Nephron progenitor cell (in vitro differentiated cells): ENCODE data around the gene KCNA10.

ENCODE experiments used
- DNase-seq: peaks from one replicate; pipeline ENCODE4 v3.0.0; 2021
- H3K27ac Mint-ChIP-seq: 2 replicates; pipeline ENCODE4 v1.8.0; 2021; ENCODE audit warnings: mild to moderate bottlenecking, moderate library complexity, mixed read lengths
- H3K27me3 Mint-ChIP-seq: 2 replicates; pipeline ENCODE4 v1.8.0; 2021; ENCODE audit warnings: mild to moderate bottlenecking, low read depth, mixed read lengths; ENCODE audit not compliant: poor library complexity
- H3K36me3 Mint-ChIP-seq: 2 replicates; pipeline ENCODE4 v1.8.0; 2021; ENCODE audit warnings: low read depth, mixed read lengths
- H3K4me1 Mint-ChIP-seq: 2 replicates; pipeline ENCODE4 v1.8.0; 2021; ENCODE audit warnings: mixed read lengths
- H3K4me3 Mint-ChIP-seq: 2 replicates; pipeline ENCODE4 v1.8.0; 2021; ENCODE audit warnings: mild to moderate bottlenecking, moderate library complexity, mixed read lengths
- H3K9me3 Mint-ChIP-seq: 2 replicates; pipeline ENCODE4 v1.8.0; 2021; ENCODE audit warnings: mild to moderate bottlenecking, moderate library complexity, mixed read lengths
- TF ChIP-seq, protein P1 (sequence below): fragments of 200-600 bp; sonication (generic); IDR thresholded peaks from 2 replicates; pipeline ENCODE4 v1.5.0; 2021; ENCODE audit warnings: antibody characterized with exemption

The KCNA10 gene

DNA sequence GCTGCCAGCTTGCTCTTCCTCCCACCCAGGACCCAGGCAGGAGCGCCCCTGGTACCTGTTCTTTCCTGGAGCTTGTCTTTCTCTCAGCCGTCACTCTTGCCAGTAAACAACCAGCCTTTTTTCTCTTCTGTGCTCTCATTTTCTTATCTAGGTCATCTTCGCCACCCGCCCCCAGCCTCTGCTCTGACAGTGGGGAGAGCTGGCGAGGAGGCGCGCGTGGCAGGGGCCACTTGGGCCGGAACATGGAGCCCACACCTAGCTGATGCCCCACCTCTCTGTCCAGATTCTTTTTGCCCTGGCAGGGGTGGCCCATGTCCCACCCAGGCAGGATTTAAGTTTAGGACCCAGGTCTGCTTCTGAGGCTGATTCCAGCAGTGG, 35.7 kb downstream of the KCNA10 start:
- peaks cover 24% of the 10 kb centered on the region for H3K4me1 Mint-ChIP-seq
- TF ChIP-seq, protein P1, sequence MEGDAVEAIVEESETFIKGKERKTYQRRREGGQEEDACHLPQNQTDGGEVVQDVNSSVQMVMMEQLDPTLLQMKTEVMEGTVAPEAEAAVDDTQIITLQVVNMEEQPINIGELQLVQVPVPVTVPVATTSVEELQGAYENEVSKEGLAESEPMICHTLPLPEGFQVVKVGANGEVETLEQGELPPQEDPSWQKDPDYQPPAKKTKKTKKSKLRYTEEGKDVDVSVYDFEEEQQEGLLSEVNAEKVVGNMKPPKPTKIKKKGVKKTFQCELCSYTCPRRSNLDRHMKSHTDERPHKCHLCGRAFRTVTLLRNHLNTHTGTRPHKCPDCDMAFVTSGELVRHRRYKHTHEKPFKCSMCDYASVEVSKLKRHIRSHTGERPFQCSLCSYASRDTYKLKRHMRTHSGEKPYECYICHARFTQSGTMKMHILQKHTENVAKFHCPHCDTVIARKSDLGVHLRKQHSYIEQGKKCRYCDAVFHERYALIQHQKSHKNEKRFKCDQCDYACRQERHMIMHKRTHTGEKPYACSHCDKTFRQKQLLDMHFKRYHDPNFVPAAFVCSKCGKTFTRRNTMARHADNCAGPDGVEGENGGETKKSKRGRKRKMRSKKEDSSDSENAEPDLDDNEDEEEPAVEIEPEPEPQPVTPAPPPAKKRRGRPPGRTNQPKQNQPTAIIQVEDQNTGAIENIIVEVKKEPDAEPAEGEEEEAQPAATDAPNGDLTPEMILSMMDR = no peak
- no peak overlapping the region for H3K4me3 Mint-ChIP-seq
- H3K27me3 Mint-ChIP-seq = peaks cover 51% of the 10 kb centered on the region
- no peaks in the 10 kb centered on the region for H3K9me3 Mint-ChIP-seq
- H3K36me3 Mint-ChIP-seq = no peaks in the 10 kb centered on the region
- no peak for DNase-seq
- no peak overlapping the region for H3K27ac Mint-ChIP-seq

DNA sequence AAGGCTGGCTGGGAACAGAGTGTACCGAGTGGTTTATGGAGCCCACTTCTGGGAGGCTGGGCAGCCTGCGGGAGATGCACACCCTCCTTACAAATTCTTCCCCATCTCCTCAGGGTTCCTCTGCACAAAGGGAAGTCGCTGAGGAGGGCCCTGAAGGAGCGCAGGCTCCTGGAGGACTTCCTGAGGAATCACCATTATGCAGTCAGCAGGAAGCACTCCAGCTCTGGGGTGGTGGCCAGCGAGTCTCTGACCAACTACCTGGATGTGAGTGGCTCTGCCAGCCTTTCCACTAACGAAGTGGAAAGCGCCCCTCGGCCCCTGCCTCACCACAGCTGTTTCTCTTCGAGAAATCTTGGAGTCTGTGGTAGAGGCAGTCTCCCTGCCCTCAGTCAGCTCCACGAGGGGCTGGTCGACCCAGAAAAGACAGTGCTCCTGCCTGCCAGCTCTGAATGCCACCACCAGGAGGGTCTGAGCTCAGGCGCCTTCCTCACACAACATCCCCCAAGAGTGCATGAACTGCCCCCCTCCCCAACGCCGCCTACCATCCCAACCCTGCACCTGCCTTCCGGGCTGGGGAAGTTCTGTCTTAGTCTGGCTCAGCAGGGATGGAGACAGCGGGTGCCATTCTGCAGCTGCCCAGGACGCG, 36.2 kb downstream of the KCNA10 start:
- Mint-ChIP-seq H3K4me3 (no peak overlapping the region), H3K36me3 (no peaks in the 10 kb centered on the region), H3K27me3 (peaks cover 50% of the 10 kb centered on the region), H3K27ac (no peak overlapping the region), H3K9me3 (no peaks in the 10 kb centered on the region), H3K4me1 (peaks cover 22% of the 10 kb centered on the region)
- TF ChIP-seq, protein P1 = no peak
- no peak for DNase-seq

DNA sequence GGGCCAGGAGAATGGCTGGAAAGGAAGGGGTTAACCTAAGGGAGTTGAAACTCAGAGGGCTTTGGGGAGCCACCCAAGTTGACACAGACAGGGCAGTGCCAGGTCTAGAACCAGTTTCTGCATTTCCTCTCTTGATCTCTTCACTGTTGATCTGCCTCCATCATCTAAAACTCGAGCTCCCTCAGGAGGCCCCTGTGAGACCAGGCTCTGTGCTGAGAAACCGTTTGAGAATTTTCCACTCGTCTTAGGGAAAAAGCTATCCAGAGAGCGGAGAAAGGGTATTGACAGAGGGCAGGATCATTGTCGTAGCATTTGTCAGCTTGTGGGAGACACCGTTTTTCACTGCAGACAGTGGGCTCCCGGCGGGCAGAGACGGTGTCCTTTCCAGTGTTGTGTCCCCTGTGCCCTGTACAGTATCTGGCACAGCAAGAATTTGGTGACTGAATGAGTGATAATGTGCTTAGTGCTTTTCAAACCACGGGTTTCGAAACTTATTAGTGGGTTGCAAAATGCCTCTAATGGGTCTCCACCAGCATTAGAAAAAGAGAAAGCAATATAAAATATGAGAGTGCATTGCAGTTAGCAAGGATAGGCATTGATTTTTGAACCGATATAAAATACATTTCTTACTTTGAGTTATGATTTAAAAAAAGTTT, 36.9 kb downstream of the KCNA10 start:
- H3K4me1 Mint-ChIP-seq = peaks cover 18% of the 10 kb centered on the region
- TF ChIP-seq, protein P1 = no peak
- peaks cover 46% of the 10 kb centered on the region for H3K27me3 Mint-ChIP-seq
- H3K9me3 Mint-ChIP-seq = no peaks in the 10 kb centered on the region
- no peaks in the 10 kb centered on the region for H3K36me3 Mint-ChIP-seq
- no peak for DNase-seq
- H3K4me3 Mint-ChIP-seq = no peak overlapping the region
- H3K27ac Mint-ChIP-seq = peak overlapping the region; percentile 62

DNA sequence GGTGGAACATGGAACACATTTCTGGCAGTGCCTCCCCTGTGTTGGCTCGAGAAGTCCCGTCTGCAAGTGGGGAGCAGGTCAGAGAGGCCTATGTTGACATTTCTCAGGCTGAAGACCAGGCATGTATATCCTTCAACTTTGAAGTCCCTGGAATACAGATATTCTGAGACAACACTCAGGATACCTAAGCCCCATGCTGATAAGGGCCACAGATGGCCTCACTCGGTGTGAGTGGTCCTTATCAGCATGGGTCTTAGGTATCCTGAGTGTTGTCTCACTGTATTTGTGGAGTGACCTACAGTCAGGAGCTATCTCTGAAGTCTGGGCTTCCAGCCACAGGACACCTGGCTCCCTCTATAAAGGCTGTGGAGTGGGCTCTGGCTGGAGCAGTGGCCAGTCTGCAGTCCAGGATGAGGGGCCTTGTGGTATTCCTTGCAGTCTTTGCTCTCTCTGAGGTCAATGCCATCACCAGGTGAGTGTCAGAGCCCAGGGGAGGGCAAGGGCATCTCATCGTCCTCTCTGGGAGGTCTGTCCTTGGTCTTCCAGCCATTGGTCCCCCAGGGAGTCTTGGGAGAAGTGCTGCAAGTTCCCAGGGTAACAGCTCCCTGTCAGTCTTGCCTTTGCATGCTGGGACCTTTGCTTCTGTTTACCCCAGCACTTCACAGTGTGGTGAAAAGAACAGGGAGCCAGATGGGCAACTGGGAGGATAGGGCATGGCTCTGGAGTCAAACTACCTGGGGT, 38.4 kb downstream of the KCNA10 start:
- TF ChIP-seq, protein P1 = no peak
- H3K4me1 Mint-ChIP-seq = peaks cover 18% of the 10 kb centered on the region
- peaks cover 35% of the 10 kb centered on the region for H3K27me3 Mint-ChIP-seq
- H3K9me3 Mint-ChIP-seq = no peaks in the 10 kb centered on the region
- H3K27ac Mint-ChIP-seq = no peak overlapping the region
- H3K4me3 Mint-ChIP-seq = no peak overlapping the region
- DNase-seq = no peak
- H3K36me3 Mint-ChIP-seq = no peaks in the 10 kb centered on the region

DNA sequence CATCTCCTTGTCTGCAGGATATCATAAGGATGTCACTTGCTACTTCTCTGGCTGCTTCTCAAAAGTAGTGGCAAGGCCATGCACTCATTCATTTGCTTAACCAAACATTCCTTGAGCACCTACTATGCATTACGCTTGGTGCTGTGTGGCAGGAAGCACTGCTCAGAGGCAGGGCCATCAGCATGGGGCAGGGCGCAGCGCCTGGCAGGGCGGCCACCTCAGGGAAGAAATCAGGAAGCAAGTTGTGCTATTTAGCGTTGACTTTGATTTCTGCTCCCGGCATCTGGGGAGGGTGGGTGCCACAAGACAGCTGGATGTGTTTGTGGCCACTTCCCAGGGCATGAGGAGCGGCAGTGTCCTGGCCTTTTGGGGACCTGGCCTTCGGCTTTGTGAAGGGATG, 40.1 kb downstream of the KCNA10 start:
- Mint-ChIP-seq H3K27ac (no peak overlapping the region), H3K9me3 (no peaks in the 10 kb centered on the region), H3K36me3 (no peaks in the 10 kb centered on the region), H3K27me3 (peaks cover 30% of the 10 kb centered on the region), H3K4me3 (no peak overlapping the region), H3K4me1 (peaks cover 18% of the 10 kb centered on the region)
- no peak for DNase-seq
- TF ChIP-seq, protein P1 = no peak
